HepG2 (cell line): ENCODE results near the gene ALDH1A1. TPM values are rescaled to one million over a fixed set of nuclear protein-coding genes. Genes with fewer than 3 reads are reported as not detected.

Source experiments
- ATF7 ChIP-seq, 2 experiments: fragments of 450-650 bp in 1 of 2; sonication (generic) in 1 of 2; formaldehyde crosslinking in 1 of 2; IDR thresholded peaks; 2 replicates each; pipeline versions ENCODE4 v1.4.0 to v1.6.1; 2016 to 2020; ENCODE audit warnings: antibody characterized with exemption in 1 of 2, mild to moderate bottlenecking in 1 of 2, missing genetic modification reagents in 1 of 2
- ETV5 ChIP-seq: IDR thresholded peaks from 2 replicates; pipeline ENCODE4 v1.6.1; 2018; ENCODE audit warnings: missing biosample characterization, missing genetic modification reagents, inconsistent platforms, borderline replicate concordance
- EZH2 ChIP-seq: conservative IDR thresholded peaks from 2 replicates; pipeline ENCODE4 v1.6.1; 2012; ENCODE audit warnings: mild to moderate bottlenecking, low read depth, low read length, moderate library complexity
- FOXA1 ChIP-seq, 2 experiments: fragments of 450-650 bp in 1 of 2; sonication (generic) in 1 of 2; formaldehyde crosslinking in 1 of 2; IDR thresholded peaks; 2 replicates each; pipeline versions ENCODE4 v1.4.0 to v1.6.1; 2016 to 2020; ENCODE audit warnings: missing genetic modification reagents in 1 of 2
- FOXO1 ChIP-seq: sonication (generic); formaldehyde crosslinking; IDR thresholded peaks from 2 replicates; pipeline ENCODE4 v1.4.0; 2020; ENCODE audit warnings: missing genetic modification reagents
- HDAC1 ChIP-seq: sonication (generic); formaldehyde crosslinking; IDR thresholded peaks from 2 replicates; pipeline ENCODE4 v1.5.1; 2020; ENCODE audit warnings: mild to moderate bottlenecking, missing genetic modification reagents
- IRF2 ChIP-seq: IDR thresholded peaks from 2 replicates; pipeline ENCODE4 v1.6.1; 2018; ENCODE audit warnings: missing genetic modification reagents, missing compliant biosample characterization
- ISL2 ChIP-seq: sonication (generic); formaldehyde crosslinking; IDR thresholded peaks from 2 replicates; pipeline ENCODE4 v1.5.0; 2020; ENCODE audit warnings: missing genetic modification reagents
- KAT7 ChIP-seq: IDR thresholded peaks from 2 replicates; pipeline ENCODE4 v1.6.1; 2018; ENCODE audit warnings: borderline replicate concordance, missing compliant biosample characterization
- MBNL3 ChIP-seq: fragments of 250-450 bp; sonication (Bioruptor Pico); conservative IDR thresholded peaks from 2 replicates; pipeline ENCODE4 v1.8.0; 2022; ENCODE audit warnings: mild to moderate bottlenecking, inconsistent platforms
- NKX3-1 ChIP-seq: sonication (generic); formaldehyde crosslinking; IDR thresholded peaks from 2 replicates; pipeline ENCODE4 v1.5.0; 2020; ENCODE audit warnings: missing genetic modification reagents
- ZFP36L2 ChIP-seq: sonication (generic); formaldehyde crosslinking; IDR thresholded peaks from 2 replicates; pipeline ENCODE4 v1.4.0; 2020; ENCODE audit warnings: missing genetic modification reagents
- ZMYM3 ChIP-seq: sonication (generic); formaldehyde crosslinking; IDR thresholded peaks from 2 replicates; pipeline ENCODE4 v1.5.1; 2020; ENCODE audit warnings: mild to moderate bottlenecking, missing genetic modification reagents
- ZNF12 ChIP-seq: sonication (generic); formaldehyde crosslinking; IDR thresholded peaks from 2 replicates; pipeline ENCODE4 v1.5.0; 2020; ENCODE audit warnings: missing genetic modification reagents
- ZNF605 ChIP-seq: sonication (generic); formaldehyde crosslinking; IDR thresholded peaks from 2 replicates; pipeline ENCODE4 v1.8.0; 2022; ENCODE audit warnings: mild to moderate bottlenecking, missing genetic modification reagents
- ZNF660 ChIP-seq: sonication (generic); formaldehyde crosslinking; IDR thresholded peaks from 2 replicates; pipeline ENCODE4 v1.5.1; 2020; ENCODE audit warnings: mild to moderate bottlenecking, low read depth, missing genetic modification reagents, borderline replicate concordance
- ZSCAN9 ChIP-seq: IDR thresholded peaks from 2 replicates; pipeline ENCODE4 v1.6.1; 2016; ENCODE audit warnings: borderline replicate concordance
- polyA plus RNA-seq, 8 experiments: library from polyadenylated mRNA; depleted of rRNA in 3 of 8; stranded (reverse) in 7 of 8; unstranded in 1 of 8; fragments of >200 nt; fragmentation: Illumina TruSeq in 4 of 8; extraction: Trizol in 4 of 8; gene quantifications; 2 replicates each; pipeline versions ENCODE4 v1.2.1 to v1.2.3, GENCODE V29; 2011 to 2016; ENCODE audit warnings: low read depth in 4 of 8, missing spikeins in 1 of 8, mixed read lengths in 1 of 8; ENCODE audit not compliant: insufficient read depth in 1 of 8
- total RNA-seq, 5 experiments: library from RNA; depleted of rRNA; stranded (reverse); fragments of >200 nt; fragmentation: Illumina TruSeq; extraction: Trizol; gene quantifications; 2 replicates each; pipeline ENCODE4 v1.2.3, GENCODE V29; 2016; ENCODE audit warnings: low read depth in 1 of 5
- TF ChIP-seq, protein P1 (sequence below): sonication (generic); formaldehyde crosslinking; IDR thresholded peaks from 2 replicates; pipeline ENCODE4 v1.9.0; 2021; ENCODE audit warnings: mild to moderate bottlenecking, missing genetic modification reagents
- TF ChIP-seq, protein P2 (sequence below): IDR thresholded peaks from 2 replicates; pipeline ENCODE4 v1.6.1; 2016; ENCODE audit warnings: low read depth
- TF ChIP-seq, protein P3 (sequence below): sonication (generic); formaldehyde crosslinking; IDR thresholded peaks from 2 replicates; pipeline ENCODE4 v1.4.0; 2020; ENCODE audit warnings: missing genetic modification reagents, low read depth, mild to moderate bottlenecking, borderline replicate concordance

The ALDH1A1 gene
- total and polyA plus RNA-seq, 2 of the 13 experiments (the other 11 are each of a cell fraction or from before 2014, with no cell fraction given), result 88.2 to 439 TPM

DNA sequence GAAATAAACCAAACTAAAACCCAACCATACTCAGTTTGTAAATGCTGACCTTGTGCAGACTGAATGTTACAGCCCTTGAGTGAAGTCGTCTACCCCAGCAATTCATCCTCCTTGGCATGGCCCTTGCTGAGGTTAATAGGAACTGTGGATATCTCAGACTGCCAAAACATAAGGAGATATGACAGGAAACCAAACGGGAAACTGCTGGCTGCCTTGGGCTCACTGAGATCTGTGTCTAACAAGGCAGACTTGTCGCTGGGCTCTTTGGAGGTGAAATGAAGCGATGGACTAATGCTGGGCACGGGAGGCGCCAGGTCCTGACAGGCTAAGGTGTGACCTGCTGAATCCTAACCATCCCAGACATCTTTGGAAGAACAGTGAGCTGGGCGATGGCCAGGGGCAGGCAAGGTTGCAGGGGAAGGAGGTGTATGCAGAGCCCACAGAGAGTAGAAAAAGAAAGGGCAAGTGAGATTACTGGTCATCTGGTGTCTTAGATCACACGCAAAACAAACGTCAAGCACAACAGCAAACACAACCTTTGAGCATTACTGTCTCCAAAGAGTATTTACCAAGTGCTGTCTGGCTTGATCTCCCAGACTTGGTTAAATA, 44.6 kb upstream of the ALDH1A1 start (continued):
- TF ChIP-seq ATF7 (IDR thresholded peaks at IDR 0.05), result no peak
- peak; percentile 31; the same call in 1 of the 2 replicates for TF ChIP-seq ATF7 (CRISPR knock-in tag; IDR thresholded peaks at IDR 0.05)
- peak; percentile 67; the same call in 1 of the 2 replicates for TF ChIP-seq HDAC1 (CRISPR knock-in tag)
- TF ChIP-seq ETV5 (CRISPR knock-in tag), result peak; percentile 34; the same call in 1 of the 2 replicates
- TF ChIP-seq ZNF12 (CRISPR knock-in tag), result 0 out of 2 replicates have a peak, but pooled peaks have one; percentile 43
- peak; percentile 97 for TF ChIP-seq ISL2 (CRISPR knock-in tag)
- peak; percentile 91 for TF ChIP-seq FOXO1 (CRISPR knock-in tag)
- no peak; the same call in 1 of the 2 replicates for TF ChIP-seq ZSCAN9 (CRISPR knock-in tag)
- TF ChIP-seq, protein P1, sequence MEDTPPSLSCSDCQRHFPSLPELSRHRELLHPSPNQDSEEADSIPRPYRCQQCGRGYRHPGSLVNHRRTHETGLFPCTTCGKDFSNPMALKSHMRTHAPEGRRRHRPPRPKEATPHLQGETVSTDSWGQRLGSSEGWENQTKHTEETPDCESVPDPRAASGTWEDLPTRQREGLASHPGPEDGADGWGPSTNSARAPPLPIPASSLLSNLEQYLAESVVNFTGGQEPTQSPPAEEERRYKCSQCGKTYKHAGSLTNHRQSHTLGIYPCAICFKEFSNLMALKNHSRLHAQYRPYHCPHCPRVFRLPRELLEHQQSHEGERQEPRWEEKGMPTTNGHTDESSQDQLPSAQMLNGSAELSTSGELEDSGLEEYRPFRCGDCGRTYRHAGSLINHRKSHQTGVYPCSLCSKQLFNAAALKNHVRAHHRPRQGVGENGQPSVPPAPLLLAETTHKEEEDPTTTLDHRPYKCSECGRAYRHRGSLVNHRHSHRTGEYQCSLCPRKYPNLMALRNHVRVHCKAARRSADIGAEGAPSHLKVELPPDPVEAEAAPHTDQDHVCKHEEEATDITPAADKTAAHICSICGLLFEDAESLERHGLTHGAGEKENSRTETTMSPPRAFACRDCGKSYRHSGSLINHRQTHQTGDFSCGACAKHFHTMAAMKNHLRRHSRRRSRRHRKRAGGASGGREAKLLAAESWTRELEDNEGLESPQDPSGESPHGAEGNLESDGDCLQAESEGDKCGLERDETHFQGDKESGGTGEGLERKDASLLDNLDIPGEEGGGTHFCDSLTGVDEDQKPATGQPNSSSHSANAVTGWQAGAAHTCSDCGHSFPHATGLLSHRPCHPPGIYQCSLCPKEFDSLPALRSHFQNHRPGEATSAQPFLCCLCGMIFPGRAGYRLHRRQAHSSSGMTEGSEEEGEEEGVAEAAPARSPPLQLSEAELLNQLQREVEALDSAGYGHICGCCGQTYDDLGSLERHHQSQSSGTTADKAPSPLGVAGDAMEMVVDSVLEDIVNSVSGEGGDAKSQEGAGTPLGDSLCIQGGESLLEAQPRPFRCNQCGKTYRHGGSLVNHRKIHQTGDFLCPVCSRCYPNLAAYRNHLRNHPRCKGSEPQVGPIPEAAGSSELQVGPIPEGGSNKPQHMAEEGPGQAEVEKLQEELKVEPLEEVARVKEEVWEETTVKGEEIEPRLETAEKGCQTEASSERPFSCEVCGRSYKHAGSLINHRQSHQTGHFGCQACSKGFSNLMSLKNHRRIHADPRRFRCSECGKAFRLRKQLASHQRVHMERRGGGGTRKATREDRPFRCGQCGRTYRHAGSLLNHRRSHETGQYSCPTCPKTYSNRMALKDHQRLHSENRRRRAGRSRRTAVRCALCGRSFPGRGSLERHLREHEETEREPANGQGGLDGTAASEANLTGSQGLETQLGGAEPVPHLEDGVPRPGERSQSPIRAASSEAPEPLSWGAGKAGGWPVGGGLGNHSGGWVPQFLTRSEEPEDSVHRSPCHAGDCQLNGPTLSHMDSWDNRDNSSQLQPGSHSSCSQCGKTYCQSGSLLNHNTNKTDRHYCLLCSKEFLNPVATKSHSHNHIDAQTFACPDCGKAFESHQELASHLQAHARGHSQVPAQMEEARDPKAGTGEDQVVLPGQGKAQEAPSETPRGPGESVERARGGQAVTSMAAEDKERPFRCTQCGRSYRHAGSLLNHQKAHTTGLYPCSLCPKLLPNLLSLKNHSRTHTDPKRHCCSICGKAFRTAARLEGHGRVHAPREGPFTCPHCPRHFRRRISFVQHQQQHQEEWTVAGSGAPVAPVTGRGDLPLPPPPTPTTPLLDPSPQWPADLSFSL (CRISPR knock-in tag), result peak; percentile 59; the same call in 1 of the 2 replicates
- no peak for TF ChIP-seq MBNL3 (CRISPR knock-in tag)
- TF ChIP-seq FOXA1 (IDR thresholded peaks at IDR 0.05), result peak; percentile 38; the same call in 1 of the 2 replicates
- TF ChIP-seq FOXA1 (CRISPR knock-in tag; IDR thresholded peaks at IDR 0.05), result peak; percentile 97
- no peak for TF ChIP-seq ZNF605 (CRISPR knock-in tag)
- TF ChIP-seq, protein P2, sequence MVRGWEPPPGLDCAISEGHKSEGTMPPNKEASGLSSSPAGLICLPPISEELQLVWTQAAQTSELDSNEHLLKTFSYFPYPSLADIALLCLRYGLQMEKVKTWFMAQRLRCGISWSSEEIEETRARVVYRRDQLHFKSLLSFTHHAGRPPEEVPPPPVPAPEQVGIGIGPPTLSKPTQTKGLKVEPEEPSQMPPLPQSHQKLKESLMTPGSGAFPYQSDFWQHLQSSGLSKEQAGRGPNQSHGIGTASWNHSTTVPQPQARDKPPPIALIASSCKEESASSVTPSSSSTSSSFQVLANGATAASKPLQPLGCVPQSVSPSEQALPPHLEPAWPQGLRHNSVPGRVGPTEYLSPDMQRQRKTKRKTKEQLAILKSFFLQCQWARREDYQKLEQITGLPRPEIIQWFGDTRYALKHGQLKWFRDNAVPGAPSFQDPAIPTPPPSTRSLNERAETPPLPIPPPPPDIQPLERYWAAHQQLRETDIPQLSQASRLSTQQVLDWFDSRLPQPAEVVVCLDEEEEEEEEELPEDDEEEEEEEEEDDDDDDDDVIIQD (CRISPR knock-in tag), result peak; percentile 89
- no peak for TF ChIP-seq ZNF660
- peak; percentile 86 for TF ChIP-seq IRF2
- TF ChIP-seq NKX3-1 (CRISPR knock-in tag), result 0 out of 2 replicates have a peak, but pooled peaks have one; percentile 50
- TF ChIP-seq, protein P3, sequence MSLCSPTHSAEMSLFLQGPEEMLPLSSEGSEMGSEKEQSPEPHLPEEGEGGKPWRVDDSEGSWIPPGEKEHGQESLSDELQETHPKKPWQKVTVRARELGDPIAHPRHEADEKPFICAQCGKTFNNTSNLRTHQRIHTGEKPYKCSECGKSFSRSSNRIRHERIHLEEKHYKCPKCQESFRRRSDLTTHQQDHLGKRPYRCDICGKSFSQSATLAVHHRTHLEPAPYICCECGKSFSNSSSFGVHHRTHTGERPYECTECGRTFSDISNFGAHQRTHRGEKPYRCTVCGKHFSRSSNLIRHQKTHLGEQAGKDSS (CRISPR knock-in tag), result no peak
- no peak for TF ChIP-seq EZH2
- TF ChIP-seq ZFP36L2 (CRISPR knock-in tag), result no peak
- TF ChIP-seq KAT7 (CRISPR knock-in tag), result no peak
- peak; percentile 39; the same call in 1 of the 2 replicates for TF ChIP-seq ZMYM3 (CRISPR knock-in tag)
